Kidney (tissue), 14 donors: ENCODE measurements around the gene FEM1A. TPM values are rescaled to one million over a fixed set of nuclear protein-coding genes. Genes with fewer than 3 reads are reported as not detected.
"Not testable (repeated sequence)": the region's sequence is repeated elsewhere in the genome, so short reads cannot be mapped to it uniquely, and the experiment has no call there.

ENCODE experiments used
- DNase-seq, 5 donors: peaks; one replicate each; pipeline ENCODE4 v3.0.0-alpha.2; 2013 to 2020
- FAIRE-seq: peaks from 2 replicates; lab custom pipeline; 2012; peaks lifted over from hg19 to GRCh38; lab: Jason Lieb, UNC
- H3K27ac ChIP-seq, 2 donors: one replicate each; pipeline ENCODE4 v1.7.0; 2013; ENCODE audit warnings: low read depth in 2 of 2, low read length in 2 of 2, inconsistent platforms in 1 of 2
- H3K27me3 ChIP-seq: one replicate; pipeline ENCODE4 v1.7.1; 2013; ENCODE audit warnings: low read length, inconsistent platforms; ENCODE audit not compliant: control insufficient read depth, insufficient read depth
- H3K36me3 ChIP-seq, 3 donors: one replicate each; pipeline versions ENCODE4 v1.7.0 to v1.7.1; 2013; ENCODE audit warnings: low read length in 3 of 3, control low read depth in 1 of 3, inconsistent platforms in 1 of 3; ENCODE audit not compliant: insufficient read depth in 3 of 3, control insufficient read depth in 2 of 3
- H3K4me1 ChIP-seq, 3 donors: one replicate each; pipeline versions ENCODE4 v1.7.0 to v1.7.1; 2013; ENCODE audit warnings: low read length in 3 of 3, inconsistent platforms in 1 of 3, low read depth in 1 of 3; ENCODE audit not compliant: control insufficient read depth in 2 of 3, insufficient read depth in 2 of 3
- H3K4me3 ChIP-seq, 3 donors: one replicate each; pipeline versions ENCODE4 v1.7.0 to v1.8.1; 2013; ENCODE audit warnings: low read length in 3 of 3, control low read depth in 1 of 3, inconsistent platforms in 1 of 3
- H3K9ac ChIP-seq, 3 donors: one replicate each; pipeline versions ENCODE4 v1.7.0 to v1.7.1; 2013; ENCODE audit warnings: low read length in 3 of 3, control low read depth in 1 of 3, inconsistent platforms in 1 of 3
- H3K9me3 ChIP-seq, 3 donors: one replicate each; pipeline versions ENCODE4 v1.7.0 to v1.7.1; 2013; ENCODE audit warnings: low read length in 3 of 3, control low read depth in 1 of 3, inconsistent platforms in 1 of 3; ENCODE audit not compliant: control insufficient read depth in 2 of 3, insufficient read depth in 1 of 3
- intact Hi-C: fragments of 100-400 bp; cut with DNase I; formaldehyde crosslinking; loops from one replicate; pipeline ENCODE4 v1.11.1; 2022
- polyA plus RNA-seq: library from polyadenylated mRNA; stranded (reverse); fragments of 350-450 nt; fragmentation: Illumina TruSeq; extraction: RNeasy Lipid Tissue Mini Kit (QIAGEN cat#74804); gene quantifications from one replicate; pipeline ENCODE4 v1.2.3, GENCODE V29; 2014; ENCODE audit warnings: low read depth, low replicate concordance; ENCODE audit not compliant: insufficient read depth
- total RNA-seq: library from RNA; stranded (reverse); fragmentation: NEBNext Ultra II Directional; extraction: Animal tissue kit (Norgen Biotek cat#: 25700); gene quantifications from one replicate; pipeline ENCODE4 v1.2.1, GENCODE V29; 2021
- TF ChIP-seq, protein P1 (sequence below): IDR thresholded peaks from 3 replicates; pipeline ENCODE4 v1.5.1; 2012; ENCODE audit warnings: mild to moderate bottlenecking, moderate library complexity, borderline replicate concordance; ENCODE audit not compliant: insufficient read depth; ENCODE audit errors: extremely low read depth
- donor health status: control.
- donor health status: control.
- donor health status: control.
- donor health status: control.
- donor health status: control.
- donor health status: DM: yes; HTN: yes; CAD: no.
- donor health status: Normal renal cell carcinoma (clear cell type).

FEM1A gene
- total and polyA plus RNA-seq, 2 donors from 2014 or later: 4.6 to 11.3 TPM

- Histone ChIP-seq H3K36me3 (no peaks in the 10 kb centered on the region), H3K27me3 (no peaks in the 10 kb centered on the region), H3K9me3 (no peaks in the 10 kb centered on the region), H3K27ac (no peak overlapping the region), H3K4me3 (no peak overlapping the region), H3K4me1 (peaks cover 0 to 6% (median 0%) of the 10 kb centered on the region in 3 donors), H3K9ac (no peak overlapping the region)
- FAIRE-seq (no peak), DNase-seq (no peak)
- intact Hi-C loops: no loop called here
- TF ChIP-seq, protein P1, sequence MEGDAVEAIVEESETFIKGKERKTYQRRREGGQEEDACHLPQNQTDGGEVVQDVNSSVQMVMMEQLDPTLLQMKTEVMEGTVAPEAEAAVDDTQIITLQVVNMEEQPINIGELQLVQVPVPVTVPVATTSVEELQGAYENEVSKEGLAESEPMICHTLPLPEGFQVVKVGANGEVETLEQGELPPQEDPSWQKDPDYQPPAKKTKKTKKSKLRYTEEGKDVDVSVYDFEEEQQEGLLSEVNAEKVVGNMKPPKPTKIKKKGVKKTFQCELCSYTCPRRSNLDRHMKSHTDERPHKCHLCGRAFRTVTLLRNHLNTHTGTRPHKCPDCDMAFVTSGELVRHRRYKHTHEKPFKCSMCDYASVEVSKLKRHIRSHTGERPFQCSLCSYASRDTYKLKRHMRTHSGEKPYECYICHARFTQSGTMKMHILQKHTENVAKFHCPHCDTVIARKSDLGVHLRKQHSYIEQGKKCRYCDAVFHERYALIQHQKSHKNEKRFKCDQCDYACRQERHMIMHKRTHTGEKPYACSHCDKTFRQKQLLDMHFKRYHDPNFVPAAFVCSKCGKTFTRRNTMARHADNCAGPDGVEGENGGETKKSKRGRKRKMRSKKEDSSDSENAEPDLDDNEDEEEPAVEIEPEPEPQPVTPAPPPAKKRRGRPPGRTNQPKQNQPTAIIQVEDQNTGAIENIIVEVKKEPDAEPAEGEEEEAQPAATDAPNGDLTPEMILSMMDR: no peak
These were observed 41.2 kb downstream of the FEM1A start for GRCh38 chr19:4832776-4833175.

DNA sequence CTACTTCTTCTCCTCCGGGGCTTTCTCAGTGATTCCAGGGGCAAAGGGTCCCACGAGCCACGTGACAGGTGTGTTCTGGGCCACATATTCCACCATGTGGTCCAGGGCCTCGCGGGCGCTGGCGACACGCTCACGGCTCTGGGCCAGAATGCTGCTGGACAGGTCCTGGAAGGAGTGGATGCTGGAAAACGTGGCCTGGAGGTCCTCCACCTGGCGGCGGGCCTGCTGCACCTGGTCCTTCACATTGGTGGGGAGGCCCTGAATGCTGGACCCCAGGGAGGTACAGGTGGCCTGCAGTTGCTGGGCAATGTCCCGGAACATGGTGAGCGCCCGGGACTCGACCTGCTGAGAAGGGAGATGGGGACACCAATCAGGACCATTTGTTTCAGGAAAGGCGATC is 47.7 kb downstream of the FEM1A start:
- FAIRE-seq (no peak), DNase-seq (peak in 1 of 5 donors; percentile 74)
- Histone ChIP-seq H3K9me3 (no peaks in the 10 kb centered on the region), H3K36me3 (no peaks in the 10 kb centered on the region), H3K4me1 (no peaks in the 10 kb centered on the region), H3K4me3 (no peak overlapping the region), H3K27me3 (no peaks in the 10 kb centered on the region), H3K27ac (no peak overlapping the region), H3K9ac (no peak overlapping the region)
- intact Hi-C loops: no loop called here
- TF ChIP-seq, protein P1: no peak

- Histone ChIP-seq H3K27me3 (no peaks in the 10 kb centered on the region), H3K4me1 (no peaks in the 10 kb centered on the region), H3K9ac (no peak overlapping the region), H3K27ac (no peak overlapping the region), H3K9me3 (no peaks in the 10 kb centered on the region), H3K4me3 (no peak overlapping the region), H3K36me3 (no peaks in the 10 kb centered on the region)
- FAIRE-seq (no peak), DNase-seq (no peak)
- TF ChIP-seq, protein P1: no peak
- intact Hi-C loops: no loop called here
These were observed 52.1 kb downstream of the FEM1A start for GRCh38 chr19:4843647-4843965.

DNA sequence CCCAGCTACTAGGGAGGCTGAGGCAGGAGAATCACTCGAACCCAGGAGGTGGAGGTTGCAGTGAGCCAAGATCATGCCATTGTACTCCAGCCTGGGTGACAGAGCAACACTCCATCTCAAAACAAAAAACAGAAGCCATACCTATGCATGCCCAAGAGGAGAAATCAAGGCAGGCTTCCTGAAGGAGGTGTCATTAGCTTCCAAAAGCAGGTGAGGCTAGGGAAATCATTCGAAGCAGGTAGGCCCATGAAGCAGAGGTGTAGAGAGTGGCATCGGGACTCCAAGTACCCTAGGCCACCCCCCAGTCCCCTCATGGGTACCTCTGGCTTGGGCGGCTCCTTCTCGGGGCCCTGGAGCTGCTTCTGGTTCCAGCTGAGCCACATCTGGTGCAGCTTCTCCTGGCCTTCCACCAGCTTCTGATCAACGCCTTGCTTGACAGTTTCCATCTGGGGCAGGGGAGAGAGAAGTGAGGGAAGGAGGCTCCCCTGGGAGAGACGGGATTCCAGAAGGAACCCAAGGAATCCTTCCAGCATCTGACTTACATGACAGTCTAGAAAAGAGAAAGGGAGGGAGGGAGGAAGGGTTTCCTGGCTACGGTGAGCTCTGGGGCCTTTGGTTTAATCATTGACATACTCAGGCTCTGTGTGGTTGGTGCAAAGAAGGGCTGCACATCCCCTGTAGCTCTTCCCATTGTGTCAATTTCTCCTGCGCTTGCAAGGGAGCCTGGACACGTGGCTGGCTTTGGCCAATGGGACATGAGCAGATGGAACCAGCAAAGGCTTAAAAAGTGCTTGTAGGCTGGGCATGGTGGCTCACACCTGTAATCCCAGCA is 53.0 kb downstream of the FEM1A start:
- DNase-seq: peak in 3 of 5 donors; percentile 39 to 91 (median 52)

GRCh38 chr19:4845975-4846374 is 54.4 kb downstream of the FEM1A start:
- H3K36me3 ChIP-seq, H3K4me1 ChIP-seq, DNase-seq, intact Hi-C loops, FAIRE-seq, H3K27me3 ChIP-seq, H3K27ac ChIP-seq, H3K9me3 ChIP-seq, H3K9ac ChIP-seq, H3K4me3 ChIP-seq: not testable (repeated sequence)

More for the DNA sequence above, 53.0 kb downstream of the FEM1A start:
- Histone ChIP-seq H3K4me1 (no peaks in the 10 kb centered on the region), H3K36me3 (no peaks in the 10 kb centered on the region), H3K4me3 (no peak overlapping the region), H3K27me3 (no peaks in the 10 kb centered on the region), H3K9ac (no peak overlapping the region), H3K27ac (peak overlapping the region in 1 of 2 donors; percentile 47), H3K9me3 (no peaks in the 10 kb centered on the region)
- intact Hi-C loops: no loop called here
- TF ChIP-seq, protein P1: no peak
- no peak for FAIRE-seq
